Panc1 (cell line): ENCODE measurements around the gene CMYA5. TPM values are rescaled to one million over a fixed set of nuclear protein-coding genes. Genes with fewer than 3 reads are reported as not detected.

ENCODE experiments used
- ATAC-seq: fragments of 200-7000 bp; cut with Tn5 transposase; 2 replicates; pipeline ENCODE4 v1.9.1; 2020; ENCODE audit warnings: mild to moderate bottlenecking, moderate library complexity
- BruUV-seq: library from RNA; stranded (reverse); fragments of 400-500 nt; replicated peaks from 2 replicates; lab custom pipeline; 2021; lab: Mats Ljungman, UMichigan
- CTCF ChIA-PET: fragments of 300-600 bp; sonication (Branson Sonifier 250); formaldehyde crosslinking; loops from one replicate; lab custom pipeline; 2022; ENCODE audit warnings: antibody characterized with exemption; lab: Charles Lee
- POLR2A ChIA-PET: fragments of 300-600 bp; sonication (Branson Sonifier 250); formaldehyde crosslinking; loops from one replicate; lab custom pipeline; 2022; ENCODE audit warnings: antibody characterized with exemption; lab: Charles Lee
- DNase-seq: peaks from one replicate; pipeline ENCODE4 v3.0.0-alpha.2; 2010; ENCODE audit warnings: low read depth, low spot score
- H3K27ac ChIP-seq: 2 replicates; pipeline ENCODE4 v1.5.1; 2011; ENCODE audit warnings: mild to moderate bottlenecking, low read length, inconsistent platforms
- H3K27me3 ChIP-seq: fragments of 200-500 bp; sonication (Bioruptor generic); 2 replicates; pipeline ENCODE4 v1.6.0; 2014; ENCODE audit warnings: low read length, inconsistent platforms; ENCODE audit not compliant: control insufficient read depth, insufficient read depth
- H3K36me3 ChIP-seq: fragments of 200-500 bp; sonication (Bioruptor generic); 2 replicates; pipeline ENCODE4 v1.5.1; 2014; ENCODE audit warnings: inconsistent platforms, mild to moderate bottlenecking, low read length, moderate library complexity; ENCODE audit not compliant: control insufficient read depth, insufficient read depth
- H3K4me1 ChIP-seq: 2 replicates; pipeline ENCODE4 v1.5.1; 2011; ENCODE audit warnings: inconsistent platforms, mild to moderate bottlenecking, low read length, moderate library complexity; ENCODE audit not compliant: control insufficient read depth, insufficient read depth
- H3K4me3 ChIP-seq, 2 experiments: 2 replicates each; pipeline ENCODE4 v1.5.1; 2011 to 2012; ENCODE audit warnings: low read depth in 2 of 2, low read length in 2 of 2, mild to moderate bottlenecking in 2 of 2, inconsistent platforms in 1 of 2, moderate library complexity in 1 of 2
- H3K9me3 ChIP-seq: fragments of 200-500 bp; sonication (Bioruptor generic); 2 replicates; pipeline ENCODE4 v1.5.1; 2014; ENCODE audit warnings: low read depth, mild to moderate bottlenecking, inconsistent platforms, low read length, moderate library complexity; ENCODE audit not compliant: control insufficient read depth, insufficient read depth
- POLR2AphosphoS5 ChIP-seq: IDR thresholded peaks from 2 replicates; pipeline ENCODE4 v1.6.1; 2012; ENCODE audit warnings: mild to moderate bottlenecking, low read depth, low read length, moderate library complexity
- SIN3A ChIP-seq: IDR thresholded peaks from 2 replicates; pipeline ENCODE4 v1.6.1; 2012; ENCODE audit warnings: low read depth, mild to moderate bottlenecking, low read length, moderate library complexity, borderline replicate concordance; ENCODE audit not compliant: insufficient read depth
- TCF7L2 ChIP-seq: IDR thresholded peaks from 2 replicates; pipeline ENCODE4 v1.6.1; 2011; ENCODE audit warnings: mild to moderate bottlenecking, low read depth, low read length, inconsistent platforms
- in situ Hi-C: cut with HindIII; loops from 2 replicates; pipeline ENCODE4 v1.10.0; 2016; ENCODE audit warnings: low sequenced_read_pairs, low pct_unique_long_range_greater_than_20kb
- intact Hi-C: fragments of 100-400 bp; cut with micrococcal nuclease; formaldehyde crosslinking; loops from one replicate; pipeline ENCODE4 v1.10.0; 2022; ENCODE audit not compliant: unreplicated experiment
- total RNA-seq: library from RNA; stranded (reverse); gene quantifications from one replicate; pipeline ENCODE4 v1.2.1, GENCODE V29; 2021; ENCODE audit not compliant: unreplicated experiment
- TF ChIP-seq, protein P1 (sequence below): fragments of 450-650 bp; IDR thresholded peaks from 2 replicates; pipeline ENCODE4 v1.5.1; 2017; ENCODE audit warnings: mild to moderate bottlenecking
- TF ChIP-seq, protein P2 (sequence below), 2 experiments: IDR thresholded peaks; 2 replicates each; pipeline ENCODE4 v1.6.1; 2011 to 2012; ENCODE audit warnings: low read depth in 2 of 2, control low read depth in 1 of 2, low read length in 1 of 2, mild to moderate bottlenecking in 1 of 2, moderate library complexity in 1 of 2; ENCODE audit not compliant: insufficient read depth in 1 of 2

The CMYA5 gene
- total RNA-seq, 1 experiment from 2014 or later, result 0.31 TPM

DNA sequence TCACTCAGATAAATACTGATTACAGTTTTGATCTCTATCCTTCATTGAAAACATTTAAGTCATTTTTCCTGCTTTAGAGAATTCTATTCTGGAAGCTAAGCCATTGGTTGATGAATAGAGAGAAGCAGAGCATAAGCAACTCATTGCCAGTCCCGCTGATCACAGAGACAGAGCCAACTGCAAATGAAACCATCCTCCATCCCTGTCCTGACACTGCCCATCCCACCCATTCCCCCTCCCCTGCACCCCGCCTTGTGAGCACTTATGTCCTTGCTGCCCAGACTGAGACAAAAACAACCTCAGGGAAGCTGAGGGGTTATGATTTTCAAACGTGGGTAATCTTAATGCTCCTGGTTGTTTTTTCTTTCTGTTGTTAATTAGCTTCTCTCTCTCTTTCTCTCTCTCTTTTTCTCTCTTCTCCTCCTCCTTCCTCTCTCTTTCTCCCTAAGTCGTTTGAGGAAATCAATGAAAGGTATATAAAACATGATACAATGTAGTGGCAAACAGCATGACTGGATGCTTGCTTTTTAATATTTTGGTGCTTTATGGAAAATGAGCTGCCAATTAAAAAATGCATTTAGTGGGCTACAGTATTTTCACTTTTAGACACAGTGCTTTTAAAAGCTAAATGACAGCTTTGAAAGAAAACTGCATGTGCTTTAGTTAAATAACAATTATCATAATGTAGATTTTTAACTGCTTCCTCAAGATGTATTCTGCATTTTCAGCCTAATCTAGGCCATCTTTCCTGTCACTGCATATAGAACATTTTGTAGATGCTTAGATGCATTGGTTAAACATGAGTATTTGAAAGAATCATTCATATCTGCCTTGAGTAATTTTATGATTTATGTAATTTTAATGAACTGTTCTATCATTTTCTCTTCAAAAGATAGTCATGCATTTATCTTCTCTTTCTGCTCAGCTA lies 57.3 kb downstream of the CMYA5 start:
- Histone ChIP-seq H3K27me3 (peaks cover 8% of the 10 kb centered on the region; the same call in 1 of the 2 replicates), H3K36me3 (no peaks in the 10 kb centered on the region), H3K4me3 (no peak overlapping the region), H3K27ac (no peak overlapping the region), H3K4me1 (no peaks in the 10 kb centered on the region), H3K9me3 (no peaks in the 10 kb centered on the region)
- intact Hi-C loops, result no loop called here
- in situ Hi-C loops, result no loop called here
- TF ChIP-seq, protein P1, sequence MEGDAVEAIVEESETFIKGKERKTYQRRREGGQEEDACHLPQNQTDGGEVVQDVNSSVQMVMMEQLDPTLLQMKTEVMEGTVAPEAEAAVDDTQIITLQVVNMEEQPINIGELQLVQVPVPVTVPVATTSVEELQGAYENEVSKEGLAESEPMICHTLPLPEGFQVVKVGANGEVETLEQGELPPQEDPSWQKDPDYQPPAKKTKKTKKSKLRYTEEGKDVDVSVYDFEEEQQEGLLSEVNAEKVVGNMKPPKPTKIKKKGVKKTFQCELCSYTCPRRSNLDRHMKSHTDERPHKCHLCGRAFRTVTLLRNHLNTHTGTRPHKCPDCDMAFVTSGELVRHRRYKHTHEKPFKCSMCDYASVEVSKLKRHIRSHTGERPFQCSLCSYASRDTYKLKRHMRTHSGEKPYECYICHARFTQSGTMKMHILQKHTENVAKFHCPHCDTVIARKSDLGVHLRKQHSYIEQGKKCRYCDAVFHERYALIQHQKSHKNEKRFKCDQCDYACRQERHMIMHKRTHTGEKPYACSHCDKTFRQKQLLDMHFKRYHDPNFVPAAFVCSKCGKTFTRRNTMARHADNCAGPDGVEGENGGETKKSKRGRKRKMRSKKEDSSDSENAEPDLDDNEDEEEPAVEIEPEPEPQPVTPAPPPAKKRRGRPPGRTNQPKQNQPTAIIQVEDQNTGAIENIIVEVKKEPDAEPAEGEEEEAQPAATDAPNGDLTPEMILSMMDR, result no peak
- TF ChIP-seq, protein P2, sequence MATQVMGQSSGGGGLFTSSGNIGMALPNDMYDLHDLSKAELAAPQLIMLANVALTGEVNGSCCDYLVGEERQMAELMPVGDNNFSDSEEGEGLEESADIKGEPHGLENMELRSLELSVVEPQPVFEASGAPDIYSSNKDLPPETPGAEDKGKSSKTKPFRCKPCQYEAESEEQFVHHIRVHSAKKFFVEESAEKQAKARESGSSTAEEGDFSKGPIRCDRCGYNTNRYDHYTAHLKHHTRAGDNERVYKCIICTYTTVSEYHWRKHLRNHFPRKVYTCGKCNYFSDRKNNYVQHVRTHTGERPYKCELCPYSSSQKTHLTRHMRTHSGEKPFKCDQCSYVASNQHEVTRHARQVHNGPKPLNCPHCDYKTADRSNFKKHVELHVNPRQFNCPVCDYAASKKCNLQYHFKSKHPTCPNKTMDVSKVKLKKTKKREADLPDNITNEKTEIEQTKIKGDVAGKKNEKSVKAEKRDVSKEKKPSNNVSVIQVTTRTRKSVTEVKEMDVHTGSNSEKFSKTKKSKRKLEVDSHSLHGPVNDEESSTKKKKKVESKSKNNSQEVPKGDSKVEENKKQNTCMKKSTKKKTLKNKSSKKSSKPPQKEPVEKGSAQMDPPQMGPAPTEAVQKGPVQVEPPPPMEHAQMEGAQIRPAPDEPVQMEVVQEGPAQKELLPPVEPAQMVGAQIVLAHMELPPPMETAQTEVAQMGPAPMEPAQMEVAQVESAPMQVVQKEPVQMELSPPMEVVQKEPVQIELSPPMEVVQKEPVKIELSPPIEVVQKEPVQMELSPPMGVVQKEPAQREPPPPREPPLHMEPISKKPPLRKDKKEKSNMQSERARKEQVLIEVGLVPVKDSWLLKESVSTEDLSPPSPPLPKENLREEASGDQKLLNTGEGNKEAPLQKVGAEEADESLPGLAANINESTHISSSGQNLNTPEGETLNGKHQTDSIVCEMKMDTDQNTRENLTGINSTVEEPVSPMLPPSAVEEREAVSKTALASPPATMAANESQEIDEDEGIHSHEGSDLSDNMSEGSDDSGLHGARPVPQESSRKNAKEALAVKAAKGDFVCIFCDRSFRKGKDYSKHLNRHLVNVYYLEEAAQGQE (IDR thresholded peaks at IDR 0.05; ENCODE audit: insufficient read depth in 1 of 2, low read depth in 2 of 2, low read length in 1 of 2), result no peak
- no peak for TF ChIP-seq POLR2AphosphoS5
- TF ChIP-seq SIN3A, result no peak
- TF ChIP-seq TCF7L2, result no peak
- ATAC-seq (no peak), DNase-seq (no peak)
- ChIA-PET POLR2A (no interaction called here), CTCF (interaction anchor here (0.6 kb wide), 1 partner anchor 25 kb away, joined by 3 read pairs; no protein-coding TSS in a partner anchor)
- no TSS peak for BruUV-seq

DNA sequence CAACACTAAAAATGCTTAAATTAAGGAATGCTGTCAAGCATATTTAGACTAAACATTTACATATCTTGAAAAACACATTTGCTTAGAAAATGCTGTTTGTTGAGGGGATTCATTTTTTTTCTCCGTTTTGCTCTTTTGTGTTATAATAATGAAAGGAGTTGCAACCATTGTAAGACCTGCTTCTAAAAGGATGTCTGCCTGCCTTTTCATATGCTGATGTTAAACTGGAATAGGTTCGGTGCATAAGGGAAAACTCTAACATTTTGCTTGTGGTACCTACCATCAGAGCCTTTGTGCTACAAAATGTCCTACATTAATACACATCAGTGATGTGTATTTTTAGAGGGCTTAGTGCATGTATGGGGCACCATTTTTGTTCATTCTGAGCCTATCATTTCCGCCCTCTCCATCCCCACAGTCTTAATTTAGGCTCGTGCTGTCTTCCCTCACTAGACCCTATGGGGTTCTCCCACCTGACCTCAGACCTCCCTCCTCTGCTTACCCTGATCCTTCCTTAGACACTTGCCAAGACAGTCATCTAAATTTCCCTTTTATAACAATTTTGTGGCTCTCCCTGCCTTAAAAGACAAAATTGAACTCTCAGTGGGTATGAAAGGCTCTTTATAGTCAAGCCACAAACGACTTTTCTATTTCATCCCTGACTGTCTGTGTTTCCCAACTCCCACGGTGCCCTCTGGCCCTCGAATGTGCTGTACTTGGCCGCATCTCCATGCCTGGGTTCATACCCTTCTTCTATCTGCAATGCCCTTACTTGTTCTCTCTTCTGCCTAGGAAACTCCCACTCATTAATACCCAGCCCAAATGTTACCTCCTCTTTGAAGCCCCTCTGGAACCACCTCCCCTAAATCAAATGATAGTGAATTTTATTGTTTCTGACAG lies 61.2 kb downstream of the CMYA5 start:
- no peak overlapping the region for H3K4me3 ChIP-seq
- no peaks in the 10 kb centered on the region for H3K4me1 ChIP-seq
- ATAC-seq (no peak), DNase-seq (no peak)
- in situ Hi-C loops, result no loop called here
- no peaks in the 10 kb centered on the region for H3K9me3 ChIP-seq
- H3K27me3 ChIP-seq, result peaks cover 11% of the 10 kb centered on the region; the same call in 1 of the 2 replicates
- intact Hi-C loops, result no loop called here
- ChIA-PET CTCF (no interaction called here), POLR2A (no interaction called here)
- no peaks in the 10 kb centered on the region for H3K36me3 ChIP-seq
- no peak overlapping the region for H3K27ac ChIP-seq
- no TSS peak for BruUV-seq
- TF ChIP-seq SIN3A (no peak), POLR2AphosphoS5 (no peak), TCF7L2 (no peak)
- TF ChIP-seq, protein P2 (IDR thresholded peaks at IDR 0.05; ENCODE audit: insufficient read depth in 1 of 2, low read depth in 2 of 2, low read length in 1 of 2), result no peak
- TF ChIP-seq, protein P1, result no peak
